GM12872 (cell line): ENCODE measurements around the gene MN1.

Source experiments
- CTCF ChIP-seq: IDR thresholded peaks from 3 replicates; pipeline ENCODE4 v1.5.1; 2011; ENCODE audit warnings: low read depth, mild to moderate bottlenecking, low read length, moderate library complexity; ENCODE audit not compliant: insufficient read depth

Gene MN1

GRCh38 chr22:27719535-27720227, 81.9 kb downstream of the MN1 start:
- no peak for TF ChIP-seq CTCF

- no peak for TF ChIP-seq CTCF
These were observed 82.6 kb downstream of the MN1 start for GRCh38 chr22:27719036-27719347.

- TF ChIP-seq CTCF = no peak
These were observed 83.1 kb downstream of the MN1 start for GRCh38 chr22:27718186-27719035.

DNA sequence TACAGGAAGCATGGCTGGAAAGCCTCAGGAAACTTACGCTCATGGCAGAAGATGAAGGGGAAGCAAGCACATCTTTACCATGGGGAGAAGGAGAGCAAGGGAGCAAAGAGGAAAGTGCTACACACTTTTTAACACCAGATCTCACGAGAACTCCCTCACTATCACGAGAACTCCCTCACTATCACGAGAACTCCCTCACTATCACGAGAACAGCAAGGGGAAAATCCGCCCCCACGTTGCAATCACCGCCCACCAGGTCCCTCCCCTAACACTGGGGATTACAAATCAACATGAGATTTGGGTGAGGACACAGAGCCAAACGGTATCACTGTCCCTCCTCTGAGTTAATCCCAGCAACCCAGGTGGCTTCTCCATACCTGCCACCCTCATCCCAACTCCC, 84.5 kb downstream of the MN1 start:
- no peak for TF ChIP-seq CTCF

- no peak for TF ChIP-seq CTCF
These were observed 85.5 kb downstream of the MN1 start for GRCh38 chr22:27716074-27716473.

GRCh38 chr22:27715106-27715505, 86.5 kb downstream of the MN1 start:
- no peak for TF ChIP-seq CTCF

- no peak for TF ChIP-seq CTCF
These were observed 87.5 kb downstream of the MN1 start for GRCh38 chr22:27714068-27714467.
